Colonic mucosa (tissue), 4 donors: ENCODE results near the gene RPTOR. TPM values are rescaled to one million over a fixed set of nuclear protein-coding genes. Genes with fewer than 3 reads are reported as not detected.

Source experiments
- DNase-seq: peaks from one replicate; pipeline ENCODE4 v3.0.0-alpha.2; 2020
- H3K27ac ChIP-seq: fragments of 200-600 bp; one replicate; pipeline ENCODE4 v1.8.0; 2021
- H3K27me3 ChIP-seq: fragments of 200-600 bp; one replicate; pipeline ENCODE4 v1.8.0; 2021
- H3K36me3 ChIP-seq: fragments of 200-600 bp; one replicate; pipeline ENCODE4 v1.8.0; 2021
- H3K4me1 ChIP-seq: fragments of 200-600 bp; one replicate; pipeline ENCODE4 v1.8.0; 2021; ENCODE audit warnings: mild to moderate bottlenecking
- H3K4me3 ChIP-seq: fragments of 200-600 bp; one replicate; pipeline ENCODE4 v1.8.0; 2021
- H3K9ac ChIP-seq, 2 donors: one replicate each; pipeline ENCODE4 v1.7.0; 2013; ENCODE audit warnings: control low read depth in 2 of 2, low read depth in 2 of 2, low read length in 2 of 2
- H3K9me3 ChIP-seq: fragments of 200-600 bp; one replicate; pipeline ENCODE4 v1.8.0; 2021
- intact Hi-C: fragments of 100-400 bp; cut with DNase I; formaldehyde crosslinking; loops from one replicate; pipeline ENCODE4 v1.14.1; 2022
- total RNA-seq, 2 donors: library from RNA; stranded (reverse); fragmentation: NEBNext Ultra II Directional in 1 of 2; extraction: Animal tissue kit (Norgen Biotek cat#: 25700) in 1 of 2; gene quantifications; one replicate each; pipeline ENCODE4 v1.2.1, GENCODE V29; 2021
- TF ChIP-seq, protein P1 (sequence below): fragments of 200-600 bp; IDR thresholded peaks from one replicate; pipeline ENCODE4 v1.8.0; 2022; ENCODE audit warnings: antibody characterized with exemption, mild to moderate bottlenecking
- donor health status: healthy.
- donor health status: DM: no; HTN: no; CAD: no.
- donor health status: DM: no; HTN: no; CAD: no.

RPTOR gene
- total RNA-seq, 2 donors from 2014 or later, result 21.2 to 39.6 TPM

DNA sequence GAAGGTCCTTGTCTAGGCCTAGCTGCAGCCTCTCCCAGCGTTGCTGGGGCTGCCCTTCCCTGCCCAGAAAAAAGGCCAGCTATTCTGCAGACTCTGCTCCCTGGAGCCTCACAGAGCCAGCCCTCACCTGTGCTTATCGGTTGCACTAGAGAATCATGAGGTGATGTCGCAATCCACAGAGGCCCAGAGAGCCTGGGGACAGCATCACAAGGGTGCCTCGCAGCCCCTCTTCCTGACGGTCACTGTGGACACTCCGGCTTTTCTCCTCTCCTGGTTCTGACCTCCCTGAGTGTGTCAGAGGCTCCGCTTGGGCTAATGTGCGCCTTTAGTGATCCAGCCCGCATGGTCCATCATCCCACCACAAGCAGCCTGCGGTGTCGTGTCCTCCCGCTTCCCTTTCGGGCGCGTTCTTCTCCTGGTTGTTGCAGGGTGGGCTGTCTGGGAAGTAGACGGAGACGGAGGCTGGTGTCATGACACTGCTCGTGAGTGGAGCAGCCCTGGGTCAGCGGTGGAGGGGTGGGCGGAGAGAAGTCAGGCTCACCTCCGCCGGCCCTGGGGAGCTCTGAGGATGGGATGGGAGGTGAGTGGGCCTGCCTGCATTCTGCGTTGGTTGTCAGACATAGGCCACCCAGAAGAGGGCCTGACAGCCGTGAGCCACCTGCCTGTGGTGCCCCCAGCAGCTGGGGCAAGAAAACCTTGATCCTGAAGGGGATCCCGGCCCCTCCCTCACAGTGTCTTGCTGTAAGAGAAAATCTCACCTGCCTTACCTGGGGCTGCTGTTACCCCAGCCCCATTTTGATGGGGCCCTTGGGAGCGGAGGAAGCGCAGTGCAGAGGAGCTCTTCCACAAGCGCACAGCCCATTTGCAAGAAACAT, 281.1 kb downstream of the RPTOR start:
- H3K9ac ChIP-seq, result no peak overlapping the region
- peaks cover 3% of the 10 kb centered on the region for H3K36me3 ChIP-seq
- no peaks in the 10 kb centered on the region for H3K4me1 ChIP-seq
- no peak overlapping the region for H3K27ac ChIP-seq
- no peak overlapping the region for H3K4me3 ChIP-seq
- no peak for DNase-seq
- H3K27me3 ChIP-seq, result no peaks in the 10 kb centered on the region
- intact Hi-C loops, result no loop called here
- no peaks in the 10 kb centered on the region for H3K9me3 ChIP-seq
- TF ChIP-seq, protein P1, sequence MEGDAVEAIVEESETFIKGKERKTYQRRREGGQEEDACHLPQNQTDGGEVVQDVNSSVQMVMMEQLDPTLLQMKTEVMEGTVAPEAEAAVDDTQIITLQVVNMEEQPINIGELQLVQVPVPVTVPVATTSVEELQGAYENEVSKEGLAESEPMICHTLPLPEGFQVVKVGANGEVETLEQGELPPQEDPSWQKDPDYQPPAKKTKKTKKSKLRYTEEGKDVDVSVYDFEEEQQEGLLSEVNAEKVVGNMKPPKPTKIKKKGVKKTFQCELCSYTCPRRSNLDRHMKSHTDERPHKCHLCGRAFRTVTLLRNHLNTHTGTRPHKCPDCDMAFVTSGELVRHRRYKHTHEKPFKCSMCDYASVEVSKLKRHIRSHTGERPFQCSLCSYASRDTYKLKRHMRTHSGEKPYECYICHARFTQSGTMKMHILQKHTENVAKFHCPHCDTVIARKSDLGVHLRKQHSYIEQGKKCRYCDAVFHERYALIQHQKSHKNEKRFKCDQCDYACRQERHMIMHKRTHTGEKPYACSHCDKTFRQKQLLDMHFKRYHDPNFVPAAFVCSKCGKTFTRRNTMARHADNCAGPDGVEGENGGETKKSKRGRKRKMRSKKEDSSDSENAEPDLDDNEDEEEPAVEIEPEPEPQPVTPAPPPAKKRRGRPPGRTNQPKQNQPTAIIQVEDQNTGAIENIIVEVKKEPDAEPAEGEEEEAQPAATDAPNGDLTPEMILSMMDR, result no peak

DNA sequence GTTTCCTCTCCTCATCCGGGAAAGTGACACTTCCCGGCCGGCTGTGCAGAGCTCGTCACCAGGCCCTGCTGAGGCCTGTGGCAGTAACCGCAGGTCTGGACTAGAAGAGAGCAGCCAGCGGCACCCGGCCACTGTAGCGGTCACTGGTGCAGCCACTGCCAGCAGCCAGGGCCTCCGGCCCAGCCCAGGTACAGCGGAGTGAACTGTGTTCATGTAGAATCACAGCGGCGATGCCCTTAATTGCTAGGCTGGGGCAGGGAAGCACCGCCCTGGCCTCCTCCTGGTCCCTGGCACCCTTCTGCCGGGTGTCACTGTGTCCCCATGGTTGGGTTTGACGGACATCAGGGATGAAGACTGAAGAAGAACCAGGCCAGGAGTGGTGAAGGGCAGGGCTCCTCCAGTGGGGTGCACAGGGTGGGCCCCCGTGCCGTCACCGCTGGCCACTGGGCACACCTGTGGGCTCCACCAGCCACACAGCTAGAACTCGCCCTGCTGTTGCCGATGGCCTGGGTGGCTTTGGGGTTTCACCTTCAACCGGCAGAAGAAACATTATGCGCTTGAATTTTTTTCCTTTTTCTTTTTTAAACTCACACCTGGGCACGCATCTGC, 281.8 kb downstream of the RPTOR start:
- H3K27me3 ChIP-seq, result no peaks in the 10 kb centered on the region
- H3K27ac ChIP-seq, result no peak overlapping the region
- no peak overlapping the region for H3K4me3 ChIP-seq
- intact Hi-C loops, result no loop called here
- no peak overlapping the region for H3K9ac ChIP-seq
- DNase-seq, result no peak
- no peaks in the 10 kb centered on the region for H3K9me3 ChIP-seq
- H3K36me3 ChIP-seq, result peaks cover 3% of the 10 kb centered on the region
- TF ChIP-seq, protein P1, result no peak
- H3K4me1 ChIP-seq, result no peaks in the 10 kb centered on the region

DNA sequence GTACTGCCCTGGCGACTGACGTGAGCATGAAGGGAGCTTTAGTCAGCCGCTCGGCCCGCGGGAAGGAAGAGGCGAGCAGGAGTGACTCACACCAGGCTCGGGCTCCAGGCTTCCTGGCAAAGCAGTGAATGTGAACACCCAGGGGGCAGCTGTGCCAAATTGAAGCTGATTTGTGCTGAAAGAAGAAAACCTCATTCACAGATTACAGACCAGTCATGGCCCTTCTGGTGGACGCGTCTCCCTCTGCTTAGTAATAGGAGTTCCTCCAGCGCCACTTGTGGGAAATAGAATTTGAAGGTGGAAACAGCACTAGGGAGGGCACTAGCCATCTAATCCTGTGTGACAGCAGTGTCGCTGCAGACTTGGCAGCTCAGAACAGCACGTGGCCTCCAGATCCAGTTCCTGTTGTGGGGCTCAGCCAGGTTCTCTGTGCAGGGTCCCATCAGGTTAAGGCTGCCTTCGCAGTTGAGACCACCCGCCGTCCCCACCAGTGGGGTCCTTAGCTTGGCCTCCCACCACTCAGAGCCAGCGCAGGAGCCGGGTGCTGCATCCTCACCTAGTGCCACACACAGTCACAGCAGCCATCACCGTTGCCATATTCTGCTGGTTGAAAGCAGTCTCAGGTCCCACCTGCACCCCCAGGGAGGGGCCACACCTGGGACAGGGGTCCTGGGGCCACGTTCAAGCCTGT, 282.5 kb downstream of the RPTOR start:
- H3K27ac ChIP-seq, result no peak overlapping the region
- no peaks in the 10 kb centered on the region for H3K9me3 ChIP-seq
- H3K36me3 ChIP-seq, result peaks cover 3% of the 10 kb centered on the region
- no peak overlapping the region for H3K4me3 ChIP-seq
- DNase-seq, result no peak
- H3K4me1 ChIP-seq, result peaks cover under 1% of the 10 kb centered on the region
- no peaks in the 10 kb centered on the region for H3K27me3 ChIP-seq
- no peak overlapping the region for H3K9ac ChIP-seq
- TF ChIP-seq, protein P1, result no peak
- intact Hi-C loops, result no loop called here

DNA sequence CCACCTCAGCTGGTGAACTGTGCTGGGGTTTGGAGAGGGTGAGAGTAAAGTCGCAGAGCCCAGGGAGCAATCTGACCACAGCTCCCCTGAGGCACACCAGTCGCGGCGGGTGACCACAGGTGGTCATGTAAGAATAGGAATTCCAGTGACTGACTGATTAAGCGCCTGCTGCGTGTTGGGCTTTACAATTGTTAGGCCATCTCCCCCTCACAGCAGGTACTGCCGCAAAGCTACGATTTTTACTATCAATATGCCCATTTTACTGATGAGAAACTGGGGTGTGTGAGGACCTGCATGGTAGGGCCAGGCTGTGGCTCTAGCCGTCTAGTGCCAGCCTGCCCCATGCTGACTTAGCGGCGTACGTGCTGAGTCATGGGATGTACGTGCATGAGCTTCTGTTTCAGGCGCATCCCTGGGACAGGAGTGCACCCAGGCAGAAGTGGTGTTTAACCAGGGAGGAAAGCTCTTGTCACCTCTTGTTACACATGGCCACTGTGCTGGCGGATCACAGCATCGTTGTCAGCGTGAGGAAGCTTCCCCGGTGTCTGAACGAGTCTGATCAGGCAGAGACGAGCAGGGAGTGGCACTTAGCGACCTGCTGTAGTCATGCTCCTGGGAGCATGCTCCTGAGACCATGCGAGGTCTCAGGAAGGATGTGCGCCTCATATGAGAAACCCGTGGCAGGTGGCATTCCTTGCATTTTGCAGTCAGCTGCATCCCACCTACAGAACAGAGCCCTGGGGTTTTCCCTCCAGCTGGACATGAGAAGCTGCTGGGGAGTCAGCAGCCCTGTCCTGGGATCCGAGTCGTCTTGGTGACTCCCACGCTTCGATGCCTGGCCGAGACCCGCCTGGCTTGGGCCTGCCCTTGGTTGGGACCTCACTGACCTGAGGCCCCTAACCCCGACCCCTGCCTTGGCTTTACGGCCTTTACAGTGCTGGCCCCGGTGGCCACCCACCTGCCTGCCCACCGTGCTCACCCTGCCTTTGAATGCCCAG, 283.3 kb downstream of the RPTOR start:
- no peak for DNase-seq

More for the DNA sequence above, 283.3 kb downstream of the RPTOR start:
- TF ChIP-seq, protein P1, result no peak
- intact Hi-C loops, result no loop called here
- H3K27me3 ChIP-seq, result no peaks in the 10 kb centered on the region
- peaks cover 5% of the 10 kb centered on the region for H3K4me1 ChIP-seq
- no peaks in the 10 kb centered on the region for H3K9me3 ChIP-seq
- no peak overlapping the region for H3K4me3 ChIP-seq
- H3K9ac ChIP-seq, result no peak overlapping the region
- H3K27ac ChIP-seq, result no peak overlapping the region
- peaks cover 3% of the 10 kb centered on the region for H3K36me3 ChIP-seq
